Sciatic nerve (tissue), 2 donors: ENCODE measurements around the gene CACNA1C. TPM values are rescaled to one million over a fixed set of nuclear protein-coding genes. Genes with fewer than 3 reads are reported as not detected.
"Not testable (repeated sequence)": the region's sequence is repeated elsewhere in the genome, so short reads cannot be mapped to it uniquely, and the experiment has no call there.

Experiments
- ATAC-seq: fragments of 200-7000 bp; cut with Tn5 transposase; one replicate; pipeline ENCODE4 v1.9.1; 2020; ENCODE audit warnings: mild to moderate bottlenecking, moderate library complexity
- DNase-seq: peaks from one replicate; pipeline ENCODE4 v3.0.0-alpha.2; 2020; ENCODE audit warnings: low spot score
- intact Hi-C: fragments of 100-400 bp; cut with DNase I; formaldehyde crosslinking; loops from one replicate; pipeline ENCODE4 v1.14.2; 2022
- total RNA-seq: library from RNA; stranded (reverse); fragmentation: NEBNext Ultra II Directional; extraction: Animal tissue kit (Norgen Biotek cat#: 25700); gene quantifications from one replicate; pipeline ENCODE4 v1.2.1, GENCODE V29; 2021
- donor health status: DM: no; HTN: no; CAD: no.
- donor health status: DM: no; HTN: no; CAD: no.

CACNA1C gene
- total RNA-seq, 1 donor from 2014 or later = 9.0 TPM

- DNase-seq (peak; percentile 22), ATAC-seq (no peak)
- intact Hi-C loops = no loop called here
Measured at GRCh38 chr12:2101771-2102170, 49.0 kb downstream of the CACNA1C start.

- ATAC-seq, intact Hi-C loops, DNase-seq: not testable (repeated sequence)
Measured at GRCh38 chr12:2102736-2103135, 49.9 kb downstream of the CACNA1C start.

DNA sequence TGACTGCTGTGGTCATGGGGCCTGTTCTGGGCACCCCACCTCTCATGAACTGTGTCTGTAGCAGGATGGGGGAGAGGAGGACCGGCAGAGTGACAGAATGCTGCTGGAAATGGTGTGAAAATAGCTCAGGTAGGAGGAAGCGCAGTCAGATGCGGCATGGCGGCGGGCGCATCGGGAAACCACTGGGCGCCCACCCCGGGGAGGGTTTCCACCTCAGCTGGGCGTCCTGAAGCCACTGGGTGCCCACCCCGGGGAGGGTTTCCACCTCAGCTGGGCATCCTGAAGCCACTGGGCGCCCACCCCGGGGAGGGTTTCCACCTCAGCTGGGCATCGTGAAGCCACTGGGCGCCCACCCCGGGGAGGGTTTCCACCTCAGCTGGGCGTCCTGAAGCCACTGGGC lies 52.6 kb downstream of the CACNA1C start:
- DNase-seq, intact Hi-C loops, ATAC-seq: not testable (repeated sequence)

- DNase-seq (no peak), ATAC-seq (no peak)
- intact Hi-C loops = no loop called here
Measured at GRCh38 chr12:2108166-2108565, 55.4 kb downstream of the CACNA1C start.

DNA sequence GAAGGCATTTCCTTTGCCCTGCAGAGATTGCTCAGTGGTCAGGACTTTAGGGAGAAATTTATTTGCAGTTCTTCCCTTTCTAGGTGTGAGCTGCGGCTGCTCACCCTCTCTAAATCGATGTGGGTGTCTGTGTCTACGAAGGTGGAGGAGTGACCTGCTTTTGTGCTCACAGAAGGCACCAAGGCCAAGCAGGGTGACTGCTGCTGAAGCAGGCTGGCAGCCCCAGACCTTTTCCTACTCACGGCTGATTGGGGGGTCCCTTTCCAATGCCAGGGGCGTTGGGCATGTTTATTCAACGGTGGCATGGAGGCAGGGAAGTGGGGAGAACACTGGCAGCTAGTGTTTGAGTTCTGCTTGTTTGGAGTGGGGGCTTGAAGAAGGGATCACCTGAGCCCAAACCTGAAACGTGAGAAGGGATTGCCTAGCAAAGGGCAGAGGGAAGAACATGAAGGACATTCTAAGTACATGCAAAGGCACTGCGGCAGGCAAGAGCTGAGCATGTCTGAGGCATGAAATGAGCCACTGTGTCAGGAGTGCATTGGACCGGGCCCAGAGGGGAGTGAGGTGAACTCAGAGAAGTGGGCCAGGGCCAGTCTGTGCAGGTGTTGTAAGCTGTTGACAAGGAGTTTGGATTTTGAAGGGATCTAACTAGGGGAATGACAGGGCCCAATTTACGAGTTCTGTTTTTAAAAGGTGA lies 56.3 kb downstream of the CACNA1C start:
- intact Hi-C loops = no loop called here
- ATAC-seq (no peak), DNase-seq (no peak)

- intact Hi-C loops = no loop called here
- DNase-seq (no peak), ATAC-seq (no peak)
Measured at GRCh38 chr12:2110127-2110526, 57.3 kb downstream of the CACNA1C start.

GRCh38 chr12:2110849-2111566 lies 58.2 kb downstream of the CACNA1C start:
- intact Hi-C loops = no loop called here
- ATAC-seq (peak; percentile 32), DNase-seq (no peak)

DNA sequence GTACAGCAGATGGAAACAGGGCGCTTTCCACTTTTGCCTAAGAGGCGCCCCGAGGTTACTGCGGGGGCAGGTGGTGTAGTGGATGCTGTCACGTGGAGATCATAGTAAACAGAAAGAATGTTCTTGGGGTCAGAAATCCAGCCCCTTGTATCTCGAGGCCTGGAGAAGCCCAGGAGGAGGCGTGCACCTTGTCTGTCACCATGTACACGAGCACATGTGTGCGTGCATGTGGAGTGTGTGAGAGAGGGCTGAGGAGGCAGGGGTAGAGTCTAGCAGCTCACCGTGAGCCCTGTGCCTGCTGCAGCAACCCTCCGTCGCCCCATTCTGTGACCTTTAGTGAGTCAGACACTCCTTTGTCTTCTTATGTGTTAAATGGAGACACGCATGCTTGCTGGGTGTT lies 59.0 kb downstream of the CACNA1C start:
- intact Hi-C loops = no loop called here
- DNase-seq = no peak
- ATAC-seq = no peak

- intact Hi-C loops = no loop called here
- ATAC-seq (no peak), DNase-seq (no peak)
Measured at GRCh38 chr12:2112401-2112800, 59.6 kb downstream of the CACNA1C start.

DNA sequence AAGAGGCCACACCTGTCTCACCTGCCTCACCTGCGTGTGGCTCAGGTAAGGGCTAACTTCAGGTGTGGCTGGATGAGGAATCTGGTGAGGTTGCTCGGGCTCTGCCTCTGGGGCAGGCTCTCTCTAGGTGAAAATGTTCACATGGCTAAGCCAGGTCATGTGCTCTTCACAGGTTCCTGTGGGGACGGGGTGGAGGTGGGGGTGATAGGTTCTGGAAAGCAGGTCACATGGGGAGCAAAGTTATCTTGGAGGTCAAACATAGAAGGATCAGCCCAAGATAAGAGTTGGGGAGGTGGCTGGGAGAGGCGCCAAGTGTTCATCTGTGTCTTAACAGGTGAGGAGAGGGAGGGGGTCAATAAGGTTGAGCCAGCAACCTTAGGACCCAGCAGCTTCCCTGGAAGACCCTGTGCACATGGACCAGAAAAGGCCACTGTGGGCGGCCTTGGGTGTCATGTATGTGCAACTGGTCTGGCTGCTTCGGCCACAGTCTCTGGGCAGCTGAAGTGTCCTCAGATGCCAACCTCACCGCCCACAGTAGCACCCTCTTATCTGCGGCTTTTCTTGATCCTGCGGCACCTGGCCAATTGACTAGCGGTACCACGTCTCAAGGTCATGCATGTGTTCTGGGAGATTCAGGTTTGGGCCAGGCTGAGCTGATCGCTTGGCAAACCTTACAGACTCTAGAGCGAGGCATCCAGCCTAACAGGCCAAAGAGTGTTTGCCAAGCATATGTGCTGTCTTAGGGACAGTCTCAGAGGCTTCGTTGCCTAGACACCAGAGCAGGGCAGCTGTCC lies 60.5 kb downstream of the CACNA1C start:
- no peak for DNase-seq
- ATAC-seq = no peak
- intact Hi-C loops = no loop called here

DNA sequence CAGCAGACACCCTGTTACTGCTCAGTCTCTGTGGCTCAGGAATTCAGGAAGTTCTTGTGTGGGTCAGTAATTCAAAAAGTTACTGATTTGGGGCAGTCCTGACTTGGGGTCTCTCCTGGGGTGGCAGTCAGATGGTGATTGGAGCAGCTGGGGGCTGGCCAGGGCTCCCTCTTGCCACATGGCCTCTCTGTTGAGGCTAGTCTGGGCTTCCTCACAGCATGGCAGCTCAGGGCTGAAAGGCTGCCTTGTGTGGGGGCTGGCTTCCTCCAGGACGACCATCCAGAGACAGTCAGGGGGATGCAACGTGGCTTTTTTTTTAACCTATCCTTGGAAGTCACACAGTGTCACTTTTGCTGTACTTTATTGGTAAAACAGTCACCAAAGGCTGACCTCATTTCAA lies 61.3 kb downstream of the CACNA1C start:
- ATAC-seq (no peak), DNase-seq (no peak)
- intact Hi-C loops = no loop called here

DNA sequence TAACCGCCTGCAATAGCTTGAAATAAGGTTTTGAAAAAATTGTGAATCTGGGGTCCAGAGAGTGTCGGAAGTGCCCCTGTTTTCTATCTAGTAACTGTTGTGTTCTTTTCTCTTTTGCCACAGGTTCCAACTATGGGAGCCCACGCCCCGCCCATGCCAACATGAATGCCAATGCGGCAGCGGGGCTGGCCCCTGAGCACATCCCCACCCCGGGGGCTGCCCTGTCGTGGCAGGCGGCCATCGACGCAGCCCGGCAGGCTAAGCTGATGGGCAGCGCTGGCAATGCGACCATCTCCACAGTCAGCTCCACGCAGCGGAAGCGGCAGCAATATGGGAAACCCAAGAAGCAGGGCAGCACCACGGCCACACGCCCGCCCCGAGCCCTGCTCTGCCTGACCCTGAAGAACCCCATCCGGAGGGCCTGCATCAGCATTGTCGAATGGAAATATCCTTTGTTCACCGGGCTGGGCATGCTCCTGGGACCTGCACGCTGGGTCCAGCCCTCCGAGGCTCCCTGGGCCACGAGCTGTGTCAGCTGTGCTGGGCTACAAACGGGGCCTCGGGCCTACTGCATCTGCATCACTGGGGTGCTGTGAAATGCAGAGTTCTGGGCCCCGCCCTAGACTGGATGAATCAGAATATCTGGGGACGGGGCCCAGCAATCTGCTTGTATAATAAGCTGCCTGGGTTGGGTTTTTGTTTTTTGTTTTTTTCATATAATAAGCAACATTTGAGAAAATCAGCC lies 62.5 kb downstream of the CACNA1C start:
- DNase-seq (no peak), ATAC-seq (no peak)
- intact Hi-C loops = no loop called here

DNA sequence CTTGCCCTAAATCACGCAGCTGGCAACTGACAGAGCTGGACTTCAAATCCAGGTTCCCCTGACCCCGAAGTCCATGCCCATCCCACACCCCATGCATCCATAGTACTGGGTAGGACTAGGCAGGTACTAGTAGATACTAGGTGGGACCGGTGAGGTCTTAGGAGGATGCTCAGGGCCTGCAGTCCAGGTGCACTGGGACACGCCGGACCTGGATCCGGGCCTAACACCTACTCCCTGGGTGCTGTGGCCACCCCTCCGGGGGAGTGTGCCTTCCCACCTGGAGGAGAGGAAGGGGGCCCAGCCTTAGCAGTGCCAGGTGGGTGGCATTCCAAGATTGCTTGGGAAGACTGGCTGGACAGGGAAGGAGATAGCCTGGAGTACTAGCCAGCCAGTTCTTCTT lies 64.8 kb downstream of the CACNA1C start:
- intact Hi-C loops = no loop called here
- no peak for ATAC-seq
- no peak for DNase-seq

GRCh38 chr12:2118061-2118460 lies 65.3 kb downstream of the CACNA1C start:
- no peak for ATAC-seq
- intact Hi-C loops = no loop called here
- no peak for DNase-seq

DNA sequence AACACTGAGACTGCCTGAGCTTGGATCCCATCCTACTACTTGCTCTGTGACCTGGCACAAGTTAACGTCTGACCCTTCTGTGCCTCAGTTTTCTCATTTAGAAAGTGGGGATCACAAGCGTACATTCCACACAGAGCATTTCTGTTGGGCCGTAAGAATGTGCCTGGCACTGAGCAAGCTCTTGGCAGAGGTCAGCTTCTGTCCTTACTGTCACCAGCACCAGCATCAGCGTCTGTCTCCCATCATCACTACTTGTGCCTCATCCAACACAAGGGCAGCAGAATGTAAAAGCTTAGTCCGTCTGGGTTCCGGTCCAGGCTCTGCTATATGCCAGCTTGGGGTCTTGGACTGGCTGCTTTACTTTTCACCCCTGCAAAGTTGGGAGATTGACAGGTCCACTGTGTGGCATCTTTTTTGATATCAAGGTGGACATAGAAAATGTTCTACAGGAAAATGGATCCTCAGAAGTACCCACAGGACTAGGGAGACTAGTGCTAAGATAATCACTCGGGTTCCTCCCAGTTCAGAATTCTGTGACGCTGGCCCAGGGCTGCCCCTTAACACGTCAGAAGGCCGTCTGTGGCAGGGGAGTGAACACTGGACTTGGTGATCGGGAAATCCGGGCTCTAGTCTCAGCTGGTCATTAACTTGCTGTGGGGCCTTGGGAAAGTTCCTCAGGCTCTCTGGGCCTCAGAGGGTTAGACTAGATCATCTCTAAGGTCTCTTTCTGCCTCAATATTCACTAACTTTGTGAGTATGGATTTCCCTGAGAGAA lies 65.9 kb downstream of the CACNA1C start:
- DNase-seq (no peak), ATAC-seq (no peak)
- intact Hi-C loops = no loop called here

DNA sequence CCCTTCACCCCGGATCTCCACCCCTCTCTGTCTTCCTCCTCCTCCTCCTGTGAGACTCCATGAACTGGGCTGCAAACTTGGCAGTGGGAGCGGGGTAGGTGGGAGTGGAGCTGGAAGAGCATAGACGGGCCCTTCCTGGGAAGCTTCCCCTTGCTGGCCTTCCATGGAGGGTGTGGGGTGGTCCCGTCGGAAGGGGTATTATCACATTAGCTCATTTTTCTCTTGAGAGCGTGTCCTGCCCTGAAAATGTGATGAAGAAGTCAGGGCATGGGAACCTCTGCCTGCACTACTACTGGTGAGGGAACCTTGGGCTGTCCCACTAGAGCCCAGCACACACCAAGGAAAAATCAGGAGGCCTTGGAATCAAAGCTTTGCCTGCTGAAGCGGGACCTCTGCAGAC lies 66.5 kb downstream of the CACNA1C start:
- no peak for DNase-seq
- intact Hi-C loops = no loop called here
- peak; percentile 59 for ATAC-seq

DNA sequence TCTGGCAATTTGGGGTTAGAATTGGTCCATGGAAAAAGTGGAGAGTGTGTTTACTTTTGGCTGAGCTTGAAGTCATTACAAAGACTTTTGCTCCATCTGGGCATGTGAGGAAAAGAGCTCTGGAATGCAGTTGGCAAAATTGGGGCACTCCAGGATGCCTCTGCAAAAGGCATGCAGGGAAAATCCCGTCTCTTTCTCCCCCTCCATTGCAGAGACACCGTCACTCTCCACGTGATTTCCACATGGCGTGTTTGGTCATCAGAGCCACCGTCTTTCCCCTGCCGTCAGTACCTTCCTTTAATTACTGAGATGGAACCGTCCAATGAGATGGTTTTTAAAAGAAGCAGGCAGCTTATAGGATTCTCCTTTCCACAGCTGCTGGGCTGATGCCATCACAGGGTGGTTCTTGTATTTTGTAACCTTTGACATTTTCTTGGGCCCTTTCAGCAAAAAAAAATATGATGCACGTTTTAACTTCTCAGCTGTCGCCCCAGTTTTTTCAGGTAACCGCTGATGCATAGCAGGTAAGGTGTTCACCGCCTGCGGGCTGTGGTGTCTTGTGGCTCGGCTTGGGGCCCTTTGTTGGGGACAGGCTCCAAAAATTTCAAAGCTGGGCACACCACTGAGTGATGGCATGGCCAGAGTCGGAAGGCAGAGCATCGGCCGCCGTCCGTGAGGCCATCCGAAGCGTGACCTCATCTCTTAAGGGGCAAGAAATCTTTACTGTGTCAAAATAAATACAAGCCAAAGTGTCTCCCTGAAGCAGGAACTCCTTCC lies 68.4 kb downstream of the CACNA1C start:
- no peak for ATAC-seq
- intact Hi-C loops = no loop called here
- no peak for DNase-seq

GRCh38 chr12:2124466-2125023 lies 71.8 kb downstream of the CACNA1C start:
- DNase-seq = no peak
- intact Hi-C loops = no loop called here

More at GRCh38 chr12:2124466-2125023, 71.8 kb downstream of the CACNA1C start:
- ATAC-seq = no peak
